PC-3 (cell line): ENCODE results near the gene SETBP1. TPM values are rescaled to one million over a fixed set of nuclear protein-coding genes. Genes with fewer than 3 reads are reported as not detected.

Experiments
- ATAC-seq: fragments of 200-7000 bp; cut with Tn5 transposase; 2 replicates; pipeline ENCODE4 v1.9.1; 2020; ENCODE audit warnings: mild to moderate bottlenecking, moderate library complexity
- BruUV-seq: library from RNA; stranded (reverse); fragments of 400-500 nt; replicated peaks from 2 replicates; lab custom pipeline; 2021; lab: Mats Ljungman, UMichigan
- CTCF ChIA-PET: fragments of 300-600 bp; sonication (Branson Sonifier 250); formaldehyde crosslinking; loops from one replicate; lab custom pipeline; 2022; ENCODE audit warnings: antibody characterized with exemption; lab: Charles Lee
- POLR2A ChIA-PET: fragments of 300-600 bp; sonication (Branson Sonifier 250); formaldehyde crosslinking; loops from one replicate; lab custom pipeline; 2022; ENCODE audit warnings: antibody characterized with exemption; ENCODE audit not compliant: unreplicated experiment; lab: Charles Lee
- DNase-seq: peaks from one replicate; pipeline ENCODE4 v3.0.0-alpha.2; 2015
- H2AFZ ChIP-seq: fragments of 300-600 bp; sonication (generic); 2 replicates; pipeline ENCODE4 v1.6.0; 2016; ENCODE audit warnings: antibody characterized with exemption, low read length
- H3F3A ChIP-seq: fragments of 300-600 bp; sonication (generic); one replicate; pipeline ENCODE4 v1.6.0; 2017; ENCODE audit warnings: antibody characterized with exemption, low read length, control low read depth, mild to moderate bottlenecking; ENCODE audit not compliant: unreplicated experiment
- H3K27ac ChIP-seq: fragments of 300-600 bp; sonication (generic); 2 replicates; pipeline ENCODE4 v1.5.1; 2016; ENCODE audit warnings: mild to moderate bottlenecking, low read length
- H3K27me3 ChIP-seq: fragments of 300-600 bp; sonication (generic); 2 replicates; pipeline ENCODE4 v1.6.1; 2016; ENCODE audit warnings: low read length, mixed read lengths
- H3K36me3 ChIP-seq: fragments of 300-600 bp; sonication (generic); 2 replicates; pipeline ENCODE4 v1.6.1; 2016; ENCODE audit warnings: low read depth, mixed run types, low read length, mixed read lengths
- H3K4me1 ChIP-seq: fragments of 300-600 bp; sonication (generic); 2 replicates; pipeline ENCODE4 v1.5.1; 2016; ENCODE audit warnings: low read length; ENCODE audit not compliant: insufficient read depth
- H3K4me2 ChIP-seq: fragments of 300-600 bp; sonication (generic); 2 replicates; pipeline ENCODE4 v1.6.0; 2016; ENCODE audit warnings: low read length
- H3K4me3 ChIP-seq: fragments of 300-600 bp; sonication (generic); 2 replicates; pipeline ENCODE4 v1.5.1; 2016; ENCODE audit warnings: mild to moderate bottlenecking, low read length, mixed read lengths
- H3K79me2 ChIP-seq: fragments of 300-600 bp; sonication (generic); 2 replicates; pipeline ENCODE4 v1.6.1; 2017; ENCODE audit warnings: low read length, mixed read lengths
- H3K9ac ChIP-seq: fragments of 300-600 bp; sonication (generic); 2 replicates; pipeline ENCODE4 v1.6.0; 2016; ENCODE audit warnings: mild to moderate bottlenecking, low read length
- H3K9me2 ChIP-seq: fragments of 300-600 bp; sonication (generic); replicated peaks from 2 replicates; pipeline ENCODE4 v1.6.1; 2016; ENCODE audit warnings: mixed run types, low read length, mixed read lengths
- H3K9me3 ChIP-seq: fragments of 300-600 bp; sonication (generic); 2 replicates; pipeline ENCODE4 v1.6.1; 2016; ENCODE audit warnings: low read length, mixed read lengths
- H4K20me1 ChIP-seq: fragments of 300-600 bp; sonication (generic); 2 replicates; pipeline ENCODE4 v1.6.1; 2016; ENCODE audit warnings: low read length, mixed read lengths
- EZH2 ChIP-seq: fragments of 300-600 bp; sonication (generic); IDR thresholded peaks from one replicate; pipeline ENCODE4 v1.6.1; 2017; ENCODE audit warnings: antibody characterized with exemption, mild to moderate bottlenecking, low read length; ENCODE audit not compliant: unreplicated experiment
- EZH2phosphoT487 ChIP-seq: fragments of 300-600 bp; sonication (generic); IDR thresholded peaks from 2 replicates; pipeline ENCODE4 v1.6.1; 2018; ENCODE audit warnings: mild to moderate bottlenecking, antibody characterized with exemption, low read length, borderline replicate concordance
- intact Hi-C: fragments of 100-400 bp; cut with micrococcal nuclease; formaldehyde crosslinking; loops from 2 replicates; pipeline ENCODE4 v1.9.0; 2023
- total RNA-seq: library from RNA; depleted of rRNA; stranded (reverse); fragments of >200 nt; gene quantifications from 2 replicates; pipeline ENCODE4 v1.2.3, GENCODE V29; 2014
- TF ChIP-seq, protein P1 (sequence below): fragments of 300-600 bp; sonication (generic); conservative IDR thresholded peaks from 2 replicates; pipeline ENCODE4 v1.5.1; 2017; ENCODE audit warnings: antibody characterized with exemption, low read depth, mild to moderate bottlenecking, low read length

The SETBP1 gene
- total RNA-seq, 1 experiment from 2014 or later = 2.3 TPM

DNA sequence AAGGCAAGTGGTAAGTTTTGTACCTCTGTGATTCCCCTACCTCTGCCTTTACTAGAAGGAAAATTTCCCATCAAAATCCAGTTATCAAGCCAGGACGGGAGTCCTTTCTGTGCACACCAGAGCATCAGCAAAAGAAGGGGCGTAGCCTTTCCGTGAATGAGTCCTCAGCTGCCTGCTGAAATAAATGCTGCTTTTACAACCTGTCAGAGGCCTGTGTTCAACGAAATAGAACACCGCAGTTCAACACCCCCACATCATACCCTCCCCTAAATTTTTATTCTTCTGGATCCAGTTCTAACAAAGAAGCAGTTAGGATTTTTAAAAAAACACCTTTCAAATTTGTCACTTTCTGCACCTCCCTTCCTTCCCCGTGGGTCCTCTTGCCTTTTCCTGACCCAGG is 135.8 kb downstream of the SETBP1 start:
- no peak overlapping the region for H3K27ac ChIP-seq
- no TSS peak for BruUV-seq
- peaks cover 10% of the 10 kb centered on the region for H3K4me1 ChIP-seq
- no peaks in the 10 kb centered on the region for H3K27me3 ChIP-seq
- TF ChIP-seq EZH2phosphoT487 (no peak), EZH2 (no peak)
- TF ChIP-seq, protein P1, sequence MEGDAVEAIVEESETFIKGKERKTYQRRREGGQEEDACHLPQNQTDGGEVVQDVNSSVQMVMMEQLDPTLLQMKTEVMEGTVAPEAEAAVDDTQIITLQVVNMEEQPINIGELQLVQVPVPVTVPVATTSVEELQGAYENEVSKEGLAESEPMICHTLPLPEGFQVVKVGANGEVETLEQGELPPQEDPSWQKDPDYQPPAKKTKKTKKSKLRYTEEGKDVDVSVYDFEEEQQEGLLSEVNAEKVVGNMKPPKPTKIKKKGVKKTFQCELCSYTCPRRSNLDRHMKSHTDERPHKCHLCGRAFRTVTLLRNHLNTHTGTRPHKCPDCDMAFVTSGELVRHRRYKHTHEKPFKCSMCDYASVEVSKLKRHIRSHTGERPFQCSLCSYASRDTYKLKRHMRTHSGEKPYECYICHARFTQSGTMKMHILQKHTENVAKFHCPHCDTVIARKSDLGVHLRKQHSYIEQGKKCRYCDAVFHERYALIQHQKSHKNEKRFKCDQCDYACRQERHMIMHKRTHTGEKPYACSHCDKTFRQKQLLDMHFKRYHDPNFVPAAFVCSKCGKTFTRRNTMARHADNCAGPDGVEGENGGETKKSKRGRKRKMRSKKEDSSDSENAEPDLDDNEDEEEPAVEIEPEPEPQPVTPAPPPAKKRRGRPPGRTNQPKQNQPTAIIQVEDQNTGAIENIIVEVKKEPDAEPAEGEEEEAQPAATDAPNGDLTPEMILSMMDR = no peak
- H4K20me1 ChIP-seq = no peaks in the 10 kb centered on the region
- no peak overlapping the region for H3K4me3 ChIP-seq
- no peaks in the 10 kb centered on the region for H3K9me3 ChIP-seq
- no peak overlapping the region for H2AFZ ChIP-seq
- no peak for ATAC-seq
- peak overlapping the region; percentile 31; the same call in 1 of the 2 replicates for H3K4me2 ChIP-seq
- no peaks in the 10 kb centered on the region for H3K36me3 ChIP-seq
- H3K79me2 ChIP-seq = no peaks in the 10 kb centered on the region
- DNase-seq = no peak
- CTCF ChIA-PET = no interaction called here
- no peak overlapping the region for H3K9ac ChIP-seq
- POLR2A ChIA-PET = no interaction called here
- no peaks in the 10 kb centered on the region for H3K9me2 ChIP-seq
- intact Hi-C loops = no loop called here
- no peaks in the 10 kb centered on the region for H3F3A ChIP-seq

DNA sequence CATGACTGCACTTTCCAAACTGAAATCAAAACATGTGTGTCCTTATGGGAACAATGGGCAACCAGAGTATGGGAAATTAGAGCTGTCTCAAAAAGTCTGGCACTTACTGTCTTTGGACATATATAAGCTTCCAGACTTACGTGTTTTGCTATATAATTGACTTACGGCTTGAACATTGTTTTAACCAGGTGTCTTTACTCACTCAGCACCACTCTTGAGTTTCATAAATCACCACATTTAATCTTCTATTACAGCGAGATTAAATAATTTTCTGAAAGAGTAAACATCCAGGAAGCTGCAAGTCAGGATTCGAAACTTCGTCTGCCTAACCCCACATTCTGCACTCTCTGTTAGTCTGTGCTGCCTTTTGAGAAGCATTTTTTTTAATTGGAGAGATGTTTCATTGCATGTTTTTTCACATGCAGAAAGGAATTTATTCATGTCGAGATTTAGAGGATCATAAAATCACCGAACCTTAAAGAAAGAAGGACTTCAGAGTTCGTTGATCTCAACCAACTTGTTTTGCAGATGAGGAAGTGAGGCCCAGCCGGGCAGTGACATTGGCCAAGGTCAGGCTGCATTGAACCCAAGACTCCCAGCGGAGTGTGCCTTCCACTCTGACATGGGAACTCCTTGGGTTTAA is 137.3 kb downstream of the SETBP1 start:
- no peak overlapping the region for H3K4me3 ChIP-seq
- H3K36me3 ChIP-seq = no peaks in the 10 kb centered on the region
- DNase-seq (no peak), ATAC-seq (no peak)
- no peaks in the 10 kb centered on the region for H3K27me3 ChIP-seq
- H3K4me2 ChIP-seq = no peak overlapping the region
- H3K9me2 ChIP-seq = no peaks in the 10 kb centered on the region
- H4K20me1 ChIP-seq = no peaks in the 10 kb centered on the region
- no peak overlapping the region for H3K9ac ChIP-seq
- no peaks in the 10 kb centered on the region for H3K9me3 ChIP-seq
- ChIA-PET CTCF (no interaction called here), POLR2A (no interaction called here)
- BruUV-seq = no TSS peak
- TF ChIP-seq EZH2phosphoT487 = no peak
- TF ChIP-seq EZH2 = no peak
- TF ChIP-seq, protein P1 = no peak
- intact Hi-C loops = no loop called here
- H3K27ac ChIP-seq = no peak overlapping the region
- H3F3A ChIP-seq = no peaks in the 10 kb centered on the region
- no peak overlapping the region for H2AFZ ChIP-seq
- peaks cover 25% of the 10 kb centered on the region for H3K4me1 ChIP-seq
- H3K79me2 ChIP-seq = no peaks in the 10 kb centered on the region

DNA sequence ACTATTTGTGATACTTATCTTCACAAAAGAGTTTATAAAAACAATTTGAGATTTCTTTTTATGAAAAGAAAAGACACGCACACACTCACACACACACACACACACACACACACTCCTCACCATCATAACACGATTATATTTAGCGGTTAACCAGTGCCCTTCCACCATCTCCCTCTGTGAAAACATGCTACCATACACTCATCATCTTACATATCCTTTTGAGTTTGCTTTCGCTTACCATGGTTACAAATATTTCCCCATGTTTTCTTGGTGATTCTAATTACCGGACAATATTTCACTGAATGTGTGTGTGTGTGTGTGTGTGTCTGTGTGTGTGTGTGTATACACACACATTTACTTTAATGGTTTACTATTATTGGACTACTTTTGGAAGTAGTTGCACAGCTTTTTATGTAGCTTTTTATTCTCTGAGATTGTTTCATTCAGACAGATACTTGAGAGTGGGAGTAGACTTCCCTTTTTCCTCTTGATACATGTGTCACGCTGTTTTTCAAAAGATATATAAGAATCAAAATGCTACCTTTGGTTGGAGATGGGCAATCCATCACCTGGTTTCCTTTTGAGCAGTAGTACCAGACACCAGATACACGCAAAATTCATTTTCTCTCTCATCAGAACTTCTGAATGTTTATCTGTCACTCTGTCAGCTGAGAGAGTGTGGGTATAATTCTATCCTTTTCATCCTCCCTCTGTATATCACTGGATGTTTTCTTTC is 138.1 kb downstream of the SETBP1 start:
- H3K9me2 ChIP-seq = no peaks in the 10 kb centered on the region
- intact Hi-C loops = no loop called here
- H2AFZ ChIP-seq = no peak overlapping the region
- no peak for TF ChIP-seq EZH2phosphoT487
- TF ChIP-seq, protein P1 = no peak
- TF ChIP-seq EZH2 = no peak
- H3F3A ChIP-seq = peaks cover 6% of the 10 kb centered on the region
- no peaks in the 10 kb centered on the region for H3K9me3 ChIP-seq
- POLR2A ChIA-PET = no interaction called here
- H3K9ac ChIP-seq = no peak overlapping the region
- H3K36me3 ChIP-seq = no peaks in the 10 kb centered on the region
- no peaks in the 10 kb centered on the region for H3K79me2 ChIP-seq
- H3K4me2 ChIP-seq = no peak overlapping the region
- no peak for DNase-seq
- H3K4me3 ChIP-seq = no peak overlapping the region
- no peak overlapping the region for H3K27ac ChIP-seq
- no TSS peak for BruUV-seq
- CTCF ChIA-PET = no interaction called here
- H4K20me1 ChIP-seq = no peaks in the 10 kb centered on the region
- ATAC-seq = no peak
- H3K4me1 ChIP-seq = peaks cover 34% of the 10 kb centered on the region
- H3K27me3 ChIP-seq = no peaks in the 10 kb centered on the region
